Measurements from ENCODE around the gene CHCHD3. TPM values are rescaled to one million over a fixed set of nuclear protein-coding genes. Genes with fewer than 3 reads are reported as not detected.
A peak's percentile ranks its signal among the peaks of the same experiment; 100 is the strongest.
"Not testable (repeated sequence)": the region's sequence is repeated elsewhere in the genome, so short reads cannot be mapped to it uniquely, and the experiment has no call there.

CHCHD3 gene
- polyA plus RNA-seq, 1 donor (not counting 4 experiments of a cell fraction or from before 2014, with no cell fraction given) = 59.2 TPM

- Histone ChIP-seq H3K9ac (ENCODE audit: control insufficient read depth, extremely low read depth, insufficient read depth, low read length) (no peak overlapping the region), H3K36me3 (ENCODE audit: control insufficient read depth in 2 of 2, extremely low read depth in 1 of 2, insufficient read depth in 2 of 2, low read length in 2 of 2) (no peaks in the 10 kb centered on the region), H3K9me1 (ENCODE audit: control insufficient read depth, extremely low read depth, insufficient read depth, low read length) (no peaks in the 10 kb centered on the region), H3K4me1 (ENCODE audit: control insufficient read depth, extremely low read depth, insufficient read depth, low read length) (no peaks in the 10 kb centered on the region), H4K20me1 (ENCODE audit: control insufficient read depth, extremely low read depth, insufficient read depth, low read length) (no peaks in the 10 kb centered on the region), H3K4me2 (ENCODE audit: control insufficient read depth, extremely low read depth, insufficient read depth, low read depth, low read length) (no peak overlapping the region), H2AFZ (ENCODE audit: control insufficient read depth, low read length) (no peak overlapping the region), H3K4me3 (ENCODE audit: control insufficient read depth in 2 of 3, extremely low read depth in 1 of 3, insufficient read depth in 2 of 3, low read depth in 1 of 3, low read length in 3 of 3) (no peak overlapping the region), H3K27me3 (ENCODE audit: control insufficient read depth, extremely low read depth, insufficient read depth, low read length) (no peaks in the 10 kb centered on the region), H3K27ac (ENCODE audit: control insufficient read depth, insufficient read depth, low read length) (no peak overlapping the region), H3K9me3 (ENCODE audit: control insufficient read depth, low read depth, low read length) (no peaks in the 10 kb centered on the region), H3K79me2 (ENCODE audit: control insufficient read depth, insufficient read depth, low read length) (no peaks in the 10 kb centered on the region)
- FAIRE-seq (no peak), DNase-seq (ENCODE audit: low read depth, low spot score) (no peak)
- dilution Hi-C loops (cut with MboI; ENCODE audit: extremely low pct_ligation_motif_present, low sequenced_read_pairs) = no loop called here
- TF ChIP-seq EZH2 (IDR thresholded peaks at IDR 0.05; ENCODE audit: low read length) = no peak
- no peak for TF ChIP-seq CTCF (optimal IDR thresholded peaks at IDR 0.05 in 1 of 3, IDR thresholded peaks at IDR 0.05 in 1 of 3, conservative IDR thresholded peaks at IDR 0.05 in 1 of 3; ENCODE audit: extremely low read depth in 1 of 3, insufficient read depth in 2 of 3, low read length in 3 of 3)
Measured at GRCh38 chr7:132901241-132901640, 180.6 kb downstream of the CHCHD3 start.

- dilution Hi-C loops (cut with MboI; ENCODE audit: extremely low pct_ligation_motif_present, low sequenced_read_pairs) = no loop called here
- no peaks in the 10 kb centered on the region for H3K9me1 ChIP-seq (ENCODE audit: control insufficient read depth, extremely low read depth, insufficient read depth, low read length)
- no peaks in the 10 kb centered on the region for H4K20me1 ChIP-seq (ENCODE audit: control insufficient read depth, extremely low read depth, insufficient read depth, low read length)
- peak in 1 of 3 experiments; percentile 51 for TF ChIP-seq CTCF (optimal IDR thresholded peaks at IDR 0.05 in 1 of 3, IDR thresholded peaks at IDR 0.05 in 1 of 3, conservative IDR thresholded peaks at IDR 0.05 in 1 of 3; ENCODE audit: extremely low read depth in 1 of 3, insufficient read depth in 2 of 3, low read length in 3 of 3)
- no peak for TF ChIP-seq EZH2 (IDR thresholded peaks at IDR 0.05; ENCODE audit: low read length)
- H2AFZ ChIP-seq (ENCODE audit: control insufficient read depth, low read length) = no peak overlapping the region
- no peaks in the 10 kb centered on the region for H3K27me3 ChIP-seq (ENCODE audit: control insufficient read depth, extremely low read depth, insufficient read depth, low read length)
- H3K4me1 ChIP-seq (ENCODE audit: control insufficient read depth, extremely low read depth, insufficient read depth, low read length) = no peaks in the 10 kb centered on the region
- no peak overlapping the region for H3K4me3 ChIP-seq (ENCODE audit: control insufficient read depth in 2 of 3, extremely low read depth in 1 of 3, insufficient read depth in 2 of 3, low read depth in 1 of 3, low read length in 3 of 3)
- FAIRE-seq (no peak), DNase-seq (ENCODE audit: low read depth, low spot score) (no peak)
- no peak overlapping the region for H3K4me2 ChIP-seq (ENCODE audit: control insufficient read depth, extremely low read depth, insufficient read depth, low read depth, low read length)
- no peak overlapping the region for H3K9ac ChIP-seq (ENCODE audit: control insufficient read depth, extremely low read depth, insufficient read depth, low read length)
- H3K27ac ChIP-seq (ENCODE audit: control insufficient read depth, insufficient read depth, low read length) = no peak overlapping the region
- H3K79me2 ChIP-seq (ENCODE audit: control insufficient read depth, insufficient read depth, low read length) = no peaks in the 10 kb centered on the region
- no peaks in the 10 kb centered on the region for H3K36me3 ChIP-seq (ENCODE audit: control insufficient read depth in 2 of 2, extremely low read depth in 1 of 2, insufficient read depth in 2 of 2, low read length in 2 of 2)
- H3K9me3 ChIP-seq (ENCODE audit: control insufficient read depth, low read depth, low read length) = no peaks in the 10 kb centered on the region
Measured at GRCh38 chr7:132899833-132900232, 182.1 kb downstream of the CHCHD3 start.

GRCh38 chr7:132898641-132899175 lies 183.2 kb downstream of the CHCHD3 start:
- H3K9ac ChIP-seq (ENCODE audit: control insufficient read depth, extremely low read depth, insufficient read depth, low read length); H3K9me1 ChIP-seq (ENCODE audit: control insufficient read depth, extremely low read depth, insufficient read depth, low read length); H3K79me2 ChIP-seq (ENCODE audit: control insufficient read depth, insufficient read depth, low read length): not testable (repeated sequence)

More at GRCh38 chr7:132898641-132899175, 183.2 kb downstream of the CHCHD3 start:
- H3K27ac ChIP-seq (ENCODE audit: control insufficient read depth, insufficient read depth, low read length); H3K4me1 ChIP-seq (ENCODE audit: control insufficient read depth, extremely low read depth, insufficient read depth, low read length); H4K20me1 ChIP-seq (ENCODE audit: control insufficient read depth, extremely low read depth, insufficient read depth, low read length); dilution Hi-C loops (cut with MboI; ENCODE audit: extremely low pct_ligation_motif_present, low sequenced_read_pairs); H2AFZ ChIP-seq (ENCODE audit: control insufficient read depth, low read length); DNase-seq (ENCODE audit: low read depth, low spot score); H3K4me2 ChIP-seq (ENCODE audit: control insufficient read depth, extremely low read depth, insufficient read depth, low read depth, low read length); H3K4me3 ChIP-seq (ENCODE audit: control insufficient read depth in 2 of 3, extremely low read depth in 1 of 3, insufficient read depth in 2 of 3, low read depth in 1 of 3, low read length in 3 of 3); H3K36me3 ChIP-seq (ENCODE audit: control insufficient read depth in 2 of 2, extremely low read depth in 1 of 2, insufficient read depth in 2 of 2, low read length in 2 of 2); H3K9me3 ChIP-seq (ENCODE audit: control insufficient read depth, low read depth, low read length); H3K27me3 ChIP-seq (ENCODE audit: control insufficient read depth, extremely low read depth, insufficient read depth, low read length); FAIRE-seq: not testable (repeated sequence)
